ENCODE data around the gene COMT.
"Not testable (repeated sequence)": the region's sequence is repeated elsewhere in the genome, so short reads cannot be mapped to it uniquely, and the experiment has no call there.

COMT gene

GRCh38 chr22:19930551-19931486, 10.8 kb upstream of the COMT start:
- no peak for DNase-seq

DNA sequence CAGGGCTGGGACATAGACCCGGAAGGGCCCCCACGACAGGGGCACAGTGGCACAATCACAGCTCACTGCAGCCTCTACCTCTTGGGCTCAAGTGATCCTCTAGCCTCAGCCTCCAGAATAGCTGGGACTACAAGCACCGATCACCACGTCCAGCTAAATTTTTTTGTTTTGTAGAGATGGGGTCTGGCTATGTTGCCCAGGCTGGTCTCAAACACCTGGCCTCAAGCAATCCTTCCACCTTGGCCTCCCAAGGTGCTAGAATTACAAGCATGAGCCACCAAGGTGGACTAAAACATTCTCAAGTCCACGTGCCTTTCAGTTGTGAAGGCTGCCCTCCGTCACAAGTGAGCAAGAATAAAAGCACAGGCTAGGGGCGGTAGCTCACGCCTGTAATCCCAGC, 10.1 kb upstream of the COMT start:
- DNase-seq: no peak

DNA sequence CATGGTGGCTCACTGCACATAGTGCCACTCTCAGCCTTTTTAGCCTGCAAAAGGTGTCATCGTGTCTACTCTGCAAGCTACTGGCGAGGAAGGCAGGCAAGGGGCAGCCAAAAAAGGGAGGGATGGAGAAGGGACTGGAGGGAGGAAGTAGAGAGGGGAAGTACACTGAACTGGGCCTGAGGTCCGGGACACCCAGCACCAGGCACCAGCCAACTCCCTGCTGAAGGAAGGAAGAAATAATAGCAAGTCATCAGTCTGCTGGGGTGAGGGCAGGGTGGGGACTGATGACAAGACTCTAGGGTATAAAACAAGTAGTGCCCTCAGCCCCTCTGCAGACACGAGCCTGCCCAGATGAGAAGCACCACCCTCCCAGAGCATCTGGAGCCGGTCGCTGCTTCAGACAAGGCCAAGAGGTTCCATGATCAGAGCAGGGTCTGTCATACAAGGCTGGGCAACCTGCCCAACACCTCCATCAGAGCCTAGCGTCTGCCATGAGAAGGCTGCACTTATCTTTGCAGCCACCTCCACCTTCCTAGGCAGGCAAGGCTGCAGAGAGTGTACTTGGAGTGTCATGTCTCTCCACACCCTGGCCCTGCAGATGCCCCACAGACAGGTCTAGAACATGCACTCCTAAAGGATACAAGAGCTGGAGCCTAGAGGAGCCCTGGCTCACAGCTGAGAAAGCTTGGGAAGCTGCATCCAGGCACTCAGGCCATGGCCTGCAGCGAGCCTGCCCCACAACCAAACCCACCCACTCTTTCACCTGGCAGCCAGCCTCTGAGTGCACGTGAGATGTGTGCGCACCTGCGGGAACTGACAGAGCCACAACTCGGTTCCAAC, 9.0 kb upstream of the COMT start:
- no peak for DNase-seq

DNA sequence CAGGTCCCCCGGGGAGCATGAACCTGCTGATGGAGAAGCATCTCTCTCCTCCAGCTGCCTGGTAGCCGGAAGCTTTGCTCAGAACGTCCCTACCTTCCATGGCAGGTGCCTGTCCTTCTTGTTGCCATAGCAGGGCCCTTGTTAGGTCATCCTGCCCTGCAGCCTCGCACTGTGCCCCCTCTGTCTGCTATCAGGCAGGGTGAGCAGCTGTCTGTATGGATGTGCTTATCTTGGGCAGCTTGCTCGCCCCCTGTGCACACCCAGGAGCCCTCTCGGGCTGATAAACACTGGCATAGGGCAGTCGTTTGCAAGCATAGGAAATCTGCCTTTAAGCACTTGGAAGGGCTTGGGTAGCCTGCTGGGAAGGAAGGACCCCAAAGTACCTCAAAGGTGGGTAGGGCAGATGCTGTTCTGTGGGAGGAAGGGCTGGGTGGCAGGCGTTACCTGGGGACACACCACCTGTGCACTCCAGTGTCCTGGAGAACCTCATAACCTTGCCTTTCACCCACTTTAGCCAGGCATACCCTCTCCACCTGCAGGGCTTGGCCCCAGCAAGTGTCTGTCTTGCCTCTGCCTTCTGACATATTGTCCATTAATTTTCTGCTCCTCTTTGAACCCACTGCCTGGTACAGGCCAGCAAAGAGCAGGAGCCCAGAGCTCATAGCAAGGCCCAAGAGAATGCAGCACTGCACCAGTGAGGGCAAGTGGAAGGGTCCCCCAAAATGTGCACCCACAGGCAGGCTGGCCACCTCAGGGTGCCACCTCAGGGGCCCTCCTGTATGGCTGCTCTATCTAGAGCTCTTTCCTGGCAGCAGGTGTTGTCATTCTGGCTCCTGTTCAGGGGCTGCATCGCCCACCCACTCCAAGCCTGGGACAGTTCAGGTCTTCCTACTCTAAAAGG, 8.0 kb upstream of the COMT start:
- no peak for DNase-seq

- DNase-seq: not testable (repeated sequence)
These were observed 6.4 kb upstream of the COMT start for GRCh38 chr22:19935123-19935718.

- no peak for DNase-seq
These were observed 5.1 kb upstream of the COMT start for GRCh38 chr22:19936513-19936912.

DNA sequence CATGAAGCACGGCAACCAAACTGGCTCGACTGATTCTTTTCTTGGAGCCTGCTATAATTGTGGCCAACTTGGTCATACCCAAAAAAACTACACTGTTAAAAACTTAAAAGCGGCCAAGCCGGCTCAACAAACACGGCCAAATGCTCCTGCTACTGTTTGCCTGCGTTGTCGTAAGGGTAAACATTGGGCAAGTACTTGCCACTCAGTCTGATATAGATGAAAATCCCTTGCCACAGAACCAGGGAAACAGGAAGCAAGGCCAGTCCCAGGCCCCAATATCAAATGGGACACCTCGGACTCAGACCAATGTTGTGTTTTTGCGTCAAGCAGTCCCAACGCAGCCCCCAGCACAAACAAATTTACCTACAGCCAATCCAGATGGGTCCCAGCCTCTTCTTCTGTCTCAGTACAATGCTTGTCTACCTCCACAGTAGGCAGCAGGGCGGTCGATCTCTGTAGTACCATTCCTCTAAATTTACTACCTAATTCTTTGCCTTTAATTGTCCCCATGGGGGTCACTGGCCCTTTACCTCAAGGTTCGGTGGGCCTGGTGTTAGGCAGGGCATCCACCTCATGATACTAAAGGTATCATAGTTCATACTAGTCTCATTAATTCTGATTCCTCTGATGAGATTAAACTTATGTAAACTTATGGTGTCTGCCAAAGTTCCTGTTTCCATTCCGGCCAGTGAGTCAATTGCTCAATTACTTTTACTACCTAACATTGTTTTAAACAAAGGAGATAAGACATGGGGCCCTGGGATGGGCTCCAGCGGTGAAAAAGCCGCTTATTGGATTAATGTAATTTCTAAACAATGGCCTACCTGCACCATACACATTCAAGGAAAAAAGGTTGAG, 3.7 kb upstream of the COMT start:
- no peak for DNase-seq

GRCh38 chr22:19940536-19941364, 822 bp upstream of the COMT start:
- no peak for DNase-seq

- DNase-seq: no peak
These were observed 847 bp downstream of the COMT start for GRCh38 chr22:19942157-19943081.

DNA sequence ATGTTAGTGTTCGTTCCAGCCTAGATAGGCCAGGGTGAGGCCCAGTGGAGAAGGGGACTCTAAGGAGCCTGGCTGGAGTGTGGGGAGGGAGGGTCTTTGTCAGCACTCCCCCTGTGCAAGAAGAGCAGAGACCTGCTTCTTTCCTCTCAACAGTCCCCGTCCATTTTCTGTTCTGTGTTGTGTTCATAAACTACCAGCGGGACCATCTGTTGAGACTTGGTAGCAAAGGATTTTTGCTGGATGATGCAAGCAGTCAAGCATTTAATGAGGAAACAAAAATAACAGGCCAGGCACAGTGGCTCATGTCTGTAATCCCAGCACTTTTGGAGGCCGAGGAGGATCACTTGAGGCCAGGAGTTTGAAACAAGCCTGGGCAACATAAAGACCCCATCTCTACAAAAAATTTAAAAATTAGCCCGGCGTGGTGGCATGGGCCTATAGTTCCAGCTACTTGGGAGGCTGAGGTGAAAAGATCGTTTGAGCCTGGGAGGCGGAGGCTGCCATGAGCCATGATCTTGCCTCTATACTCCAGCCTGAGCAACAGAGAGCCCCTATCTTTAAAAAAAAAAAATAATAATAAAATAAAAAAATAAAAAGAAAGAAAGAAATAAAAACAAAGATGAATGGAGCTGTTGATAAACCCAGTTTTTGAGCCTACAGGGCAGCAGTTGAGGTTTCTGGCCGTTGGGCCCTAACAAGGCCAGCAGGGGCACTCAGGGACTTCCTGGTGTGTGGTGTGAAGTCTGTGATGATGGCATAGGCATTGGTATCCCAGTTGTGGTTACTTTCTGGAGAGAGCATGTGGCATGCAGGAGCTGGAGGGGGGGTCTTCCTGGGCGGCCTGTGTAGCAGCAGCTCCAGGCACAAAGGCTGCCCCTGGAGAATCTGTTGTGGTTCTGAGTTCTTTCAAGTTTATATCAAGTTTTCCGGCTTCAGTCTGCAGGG, 1.8 kb downstream of the COMT start:
- no peak for DNase-seq

DNA sequence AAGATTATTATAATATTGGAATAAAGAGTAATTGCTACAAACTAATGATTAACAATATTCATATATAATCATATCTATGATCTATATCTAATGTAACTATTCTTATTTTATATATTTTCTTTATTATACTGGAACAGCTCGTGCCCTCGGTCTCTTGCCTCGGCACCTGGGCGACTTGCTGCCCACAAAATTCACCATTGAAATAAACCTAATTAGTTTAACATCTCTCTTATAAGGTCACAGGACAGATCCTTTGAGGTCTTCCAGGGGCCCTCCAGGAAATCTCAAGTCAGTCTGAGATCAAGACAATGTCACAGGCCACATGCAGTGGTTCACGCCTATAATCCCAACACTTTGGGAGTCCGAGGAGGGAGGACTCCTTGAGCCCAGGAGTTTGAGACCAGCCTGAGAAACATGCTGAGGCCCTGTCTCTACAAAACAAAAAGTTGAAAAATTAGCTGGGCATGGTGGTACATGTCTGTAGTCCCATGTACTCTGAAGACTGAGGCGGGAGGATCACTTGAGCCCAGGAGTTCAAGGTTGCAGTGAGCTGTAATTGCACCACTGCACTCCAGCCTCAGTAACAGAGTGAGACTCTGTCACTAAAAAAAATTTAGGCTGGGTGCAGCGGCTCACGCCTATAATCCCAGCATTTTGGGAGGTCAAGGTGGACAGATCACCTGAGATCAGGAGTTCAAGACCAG, 6.6 kb downstream of the COMT start:
- DNase-seq: no peak

GRCh38 chr22:19951346-19951745, 9.8 kb downstream of the COMT start:
- DNase-seq: no peak

- DNase-seq: no peak
These were observed 13.9 kb downstream of the COMT start for GRCh38 chr22:19955241-19956128.

DNA sequence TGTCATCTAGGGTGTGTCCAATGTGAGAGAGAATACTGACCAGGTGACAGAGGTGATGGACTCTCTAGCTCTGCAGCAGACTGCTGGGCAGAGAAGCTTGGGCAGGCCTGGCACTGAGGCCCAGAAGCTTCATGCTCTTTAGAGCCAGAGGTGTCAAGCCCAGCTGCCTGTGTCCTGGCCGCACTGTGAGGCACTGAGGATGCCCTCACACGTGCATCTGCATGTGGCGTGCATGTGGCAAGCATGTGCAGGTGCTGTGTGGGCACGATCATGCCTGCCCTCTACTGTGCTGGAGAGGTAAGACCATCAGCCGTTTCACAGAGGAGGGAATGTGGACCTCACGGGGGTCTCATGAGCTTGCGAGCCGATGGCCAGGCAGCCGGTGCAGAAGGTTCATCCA, 15.9 kb downstream of the COMT start:
- no peak for DNase-seq

- DNase-seq: no peak
These were observed 16.8 kb downstream of the COMT start for GRCh38 chr22:19958083-19959042.
